Prostate gland (tissue), 2 donors: ENCODE results near the gene RUNX2.

ENCODE experiments used
- CTCF ChIP-seq, 4 experiments: fragments of 200-600 bp in 2 of 4; fragments of 450-650 bp in 2 of 4; sonication (generic) in 2 of 4; IDR thresholded peaks; 1 replicate in 3 of 4; 2 replicates in 1 of 4; pipeline ENCODE4 v1.5.1; 2016 to 2019; ENCODE audit warnings: antibody characterized with exemption in 4 of 4, mild to moderate bottlenecking in 2 of 4, moderate library complexity in 2 of 4
- POLR2A ChIP-seq: fragments of 450-650 bp; IDR thresholded peaks from one replicate; pipeline ENCODE4 v1.6.1; 2016; ENCODE audit warnings: antibody characterized with exemption, mild to moderate bottlenecking

- TF ChIP-seq CTCF (IDR thresholded peaks at IDR 0.05) (no peak), POLR2A (no peak)
These were observed 262.1 kb downstream of the RUNX2 start for GRCh38 chr6:45590226-45590625.
